H1 (cell line): Measurements from ENCODE around the gene DEFB110. TPM values are rescaled to one million over a fixed set of nuclear protein-coding genes. Genes with fewer than 3 reads are reported as not detected.

Experiments used
- CTCF ChIA-PET: fragments of 300-600 bp; sonication (Branson Sonifier 250); formaldehyde crosslinking; loops from one replicate; lab custom pipeline; 2021; ENCODE audit not compliant: partially characterized antibody; lab: Charles Lee
- POLR2A ChIA-PET: fragments of 300-600 bp; sonication (Branson Sonifier 250); formaldehyde crosslinking; loops from one replicate; lab custom pipeline; 2021; ENCODE audit warnings: inconsistent platforms; ENCODE audit not compliant: partially characterized antibody; lab: Charles Lee
- DNase-seq, 2 experiments: peaks; one replicate each; pipeline versions ENCODE4 v3.0.0 to v3.0.0-alpha.2; 2010 to 2022; ENCODE audit warnings: low spot score in 2 of 2, low read depth in 1 of 2, mixed read lengths in 1 of 2
- FAIRE-seq: peaks from 2 replicates; lab custom pipeline; 2011; peaks lifted over from hg19 to GRCh38; lab: Jason Lieb, UNC
- H2AFZ ChIP-seq: 2 replicates; pipeline ENCODE4 v1.8.1; 2012; ENCODE audit warnings: low read length, inconsistent platforms
- H2AK5ac ChIP-seq: 2 replicates; pipeline ENCODE4 v1.6.1; 2013; ENCODE audit warnings: low read depth, low read length
- H2BK120ac ChIP-seq: replicated peaks from 2 replicates; pipeline ENCODE3; 2013; ENCODE audit warnings: low read depth, low read length, inconsistent platforms
- H2BK12ac ChIP-seq: 2 replicates; pipeline ENCODE4 v1.6.1; 2013; ENCODE audit warnings: low read depth, low read length
- H2BK15ac ChIP-seq: 2 replicates; pipeline ENCODE4 v1.6.1; 2013; ENCODE audit warnings: low read length
- H2BK20ac ChIP-seq: 2 replicates; pipeline ENCODE4 v1.6.1; 2013; ENCODE audit warnings: low read length
- H2BK5ac ChIP-seq: 2 replicates; pipeline ENCODE4 v1.6.1; 2013; ENCODE audit warnings: low read depth, low read length
- H3K14ac ChIP-seq: 2 replicates; pipeline ENCODE4 v1.6.1; 2013; ENCODE audit warnings: inconsistent platforms; ENCODE audit not compliant: insufficient read length
- H3K18ac ChIP-seq: 2 replicates; pipeline ENCODE4 v1.6.1; 2013; ENCODE audit warnings: low read length; ENCODE audit errors: extremely low read depth
- H3K23ac ChIP-seq: 2 replicates; pipeline ENCODE4 v1.6.1; 2013; ENCODE audit warnings: inconsistent platforms; ENCODE audit not compliant: insufficient read length
- H3K23me2 ChIP-seq: 2 replicates; pipeline ENCODE4 v1.6.1; 2013; ENCODE audit warnings: low read depth, low read length
- H3K27ac ChIP-seq: 2 replicates; pipeline ENCODE4 v1.6.1; 2011; ENCODE audit warnings: low read depth, low read length, inconsistent platforms
- H3K27me3 ChIP-seq, 4 experiments: replicated peaks in 1 of 4; 1 replicate in 1 of 4; 2 replicates in 3 of 4; pipeline versions ENCODE4 v1.6.1 to v1.8.1; 2011 to 2013; ENCODE audit warnings: low read length in 3 of 4, mild to moderate bottlenecking in 3 of 4, inconsistent platforms in 2 of 4, mixed read lengths in 2 of 4, moderate library complexity in 1 of 4; ENCODE audit not compliant: control insufficient read depth in 3 of 4, insufficient read depth in 3 of 4; ENCODE audit errors: extremely low read depth in 1 of 4
- H3K36me3 ChIP-seq, 4 experiments: 2 replicates each; pipeline versions ENCODE4 v1.6.1 to v1.8.1; 2011 to 2013; ENCODE audit warnings: mild to moderate bottlenecking in 4 of 4, low read length in 3 of 4, moderate library complexity in 2 of 4, control low read depth in 1 of 4, inconsistent platforms in 1 of 4; ENCODE audit not compliant: insufficient read depth in 4 of 4, control insufficient read depth in 2 of 4
- H3K4ac ChIP-seq: replicated peaks from 2 replicates; pipeline ENCODE3; 2013; ENCODE audit warnings: low read length, low read depth, mixed read lengths, inconsistent platforms; ENCODE audit not compliant: insufficient read length
- H3K4me1 ChIP-seq, 4 experiments: replicated peaks in 1 of 4; 1 replicate in 1 of 4; 2 replicates in 3 of 4; pipeline versions ENCODE4 v1.6.1 to v1.8.1; 2011 to 2013; ENCODE audit warnings: low read length in 3 of 4, inconsistent platforms in 2 of 4, mixed read lengths in 1 of 4; ENCODE audit not compliant: insufficient read depth in 4 of 4, control insufficient read depth in 3 of 4
- H3K4me2 ChIP-seq, 2 experiments: 2 replicates each; pipeline versions ENCODE4 v1.6.1 to v1.8.1; 2011 to 2013; ENCODE audit warnings: low read depth in 2 of 2, low read length in 2 of 2, control low read depth in 1 of 2, inconsistent platforms in 1 of 2, mild to moderate bottlenecking in 1 of 2; ENCODE audit not compliant: insufficient read depth in 1 of 2
- H3K4me3 ChIP-seq, 4 experiments: fragments of 200-600, 300-600 bp in 1 of 4; sonication (generic), shearing (Covaris generic), sonication (Bioruptor Twin) in 1 of 4; 2 replicates each; pipeline versions ENCODE4 v1.5.1 to v1.8.1; 2011 to 2016; ENCODE audit warnings: low read length in 4 of 4, low read depth in 3 of 4, control low read depth in 2 of 4, inconsistent platforms in 2 of 4, mild to moderate bottlenecking in 2 of 4, mixed read lengths in 1 of 4, moderate library complexity in 1 of 4; ENCODE audit not compliant: insufficient read depth in 2 of 4; ENCODE audit errors: extremely low read depth in 1 of 4
- H3K56ac ChIP-seq: replicated peaks from 2 replicates; pipeline ENCODE3; 2013; ENCODE audit warnings: low read depth, mild to moderate bottlenecking, mixed read lengths, low read length, inconsistent platforms; ENCODE audit not compliant: insufficient read length
- H3K79me1 ChIP-seq: 2 replicates; pipeline ENCODE4 v1.6.1; 2013; ENCODE audit warnings: low read depth, low read length, control low read depth
- H3K79me2 ChIP-seq, 2 experiments: 2 replicates each; pipeline versions ENCODE4 v1.6.1 to v1.8.1; 2012 to 2013; ENCODE audit warnings: low read length in 2 of 2, mild to moderate bottlenecking in 2 of 2, inconsistent platforms in 1 of 2; ENCODE audit not compliant: insufficient read depth in 2 of 2, control insufficient read depth in 1 of 2
- H3K9ac ChIP-seq, 4 experiments: replicated peaks in 1 of 4; 1 replicate in 1 of 4; 2 replicates in 3 of 4; pipeline versions ENCODE4 v1.6.1 to v1.8.1; 2011 to 2013; ENCODE audit warnings: low read depth in 3 of 4, low read length in 3 of 4, control low read depth in 2 of 4, mild to moderate bottlenecking in 2 of 4, moderate library complexity in 2 of 4, inconsistent platforms in 1 of 4; ENCODE audit errors: extremely low read depth in 1 of 4
- H3K9me3 ChIP-seq, 2 experiments: 2 replicates each; pipeline versions ENCODE4 v1.6.1 to v1.8.1; 2012 to 2013; ENCODE audit warnings: mild to moderate bottlenecking in 2 of 2, moderate library complexity in 2 of 2, control low read depth in 1 of 2, inconsistent platforms in 1 of 2, low read depth in 1 of 2, low read length in 1 of 2, mixed read lengths in 1 of 2; ENCODE audit not compliant: insufficient read depth in 2 of 2
- H4K20me1 ChIP-seq, 2 experiments: replicated peaks in 1 of 2; 2 replicates each; pipeline versions ENCODE3 to v1.8.1; 2011 to 2013; ENCODE audit warnings: inconsistent platforms in 2 of 2, low read length in 2 of 2, mild to moderate bottlenecking in 1 of 2; ENCODE audit not compliant: insufficient read depth in 2 of 2, control insufficient read depth in 1 of 2
- H4K5ac ChIP-seq: 2 replicates; pipeline ENCODE4 v1.6.1; 2013; ENCODE audit warnings: low read length, low read depth, mixed read lengths, inconsistent platforms; ENCODE audit not compliant: insufficient read length
- H4K8ac ChIP-seq: 2 replicates; pipeline ENCODE4 v1.8.0; 2013; ENCODE audit warnings: mild to moderate bottlenecking, moderate library complexity, low read length, inconsistent platforms; ENCODE audit not compliant: insufficient read depth; ENCODE audit errors: extremely low read depth
- H4K91ac ChIP-seq: replicated peaks from 2 replicates; pipeline ENCODE3; 2013; ENCODE audit warnings: low read length, mixed read lengths, inconsistent platforms; ENCODE audit not compliant: insufficient read length
- NRF1 ChIP-seq: IDR thresholded peaks from 2 replicates; pipeline ENCODE4 v1.6.1; 2011; ENCODE audit warnings: mild to moderate bottlenecking, low read depth, low read length, improper control_type of control experiment
- TBP ChIP-seq: IDR thresholded peaks from 2 replicates; pipeline ENCODE4 v1.6.1; 2011; ENCODE audit warnings: low read depth, low read length, improper control_type of control experiment
- WGBS, 2 experiments: shearing (Covaris generic) in 1 of 2; methylation state at CpG; one replicate each; pipeline versions ENCODE4 v1.1.6 to v1.1.7; 2013 to 2015; ENCODE audit warnings: low lambda C conversion rate in 2 of 2, mixed read lengths in 2 of 2, inconsistent platforms in 1 of 2, low coverage in 1 of 2, missing lambda C conversion rate in 1 of 2; ENCODE audit not compliant: insufficient replicate concordance in 2 of 2, insufficient coverage in 1 of 2, insufficient read length in 1 of 2; ENCODE audit errors: extremely low coverage in 1 of 2, missing lambda C conversion rate in 1 of 2; 5-methylcytosine and 5-hydroxymethylcytosine counted together
- polyA plus RNA-seq, 7 experiments: library from polyadenylated mRNA; depleted of rRNA in 3 of 7; stranded (reverse) in 5 of 7; unstranded in 2 of 7; fragments of >200 nt in 5 of 7; fragments of 200-250 nt in 2 of 7; gene quantifications; 1 replicate in 5 of 7; 2 replicates in 1 of 7; 4 replicates in 1 of 7; pipeline versions ENCODE4 v1.2.1 to v1.2.3, GENCODE V29; 2011 to 2013; ENCODE audit warnings: missing spikeins in 2 of 7, mixed read lengths in 2 of 7
- total RNA-seq: library from RNA; stranded (reverse); fragmentation: NEBNext Ultra II Directional; extraction: Animal tissue kit (Norgen Biotek cat#: 25700); gene quantifications from 2 replicates; pipeline ENCODE4 v1.2.1, GENCODE V29; 2021

The DEFB110 gene
- total and polyA plus RNA-seq, 2 of the 8 experiments (the other 6 are each of a cell fraction or from before 2014, with no cell fraction given) = not detected

GRCh38 chr6:49986551-49986950, 35.2 kb downstream of the DEFB110 start:
- Histone ChIP-seq H3K18ac (no peak overlapping the region), H3K79me2 (no peaks in the 10 kb centered on the region), H2BK5ac (no peak overlapping the region), H4K20me1 (no peaks in the 10 kb centered on the region), H3K4ac (no peak overlapping the region), H3K36me3 (no peaks in the 10 kb centered on the region), H4K8ac (no peak overlapping the region), H2BK20ac (no peak overlapping the region), H3K27me3 (no peaks in the 10 kb centered on the region), H4K5ac (no peak overlapping the region), H2AK5ac (no peak overlapping the region), H2AFZ (no peak overlapping the region), H4K91ac (no peak overlapping the region), H3K56ac (no peak overlapping the region), H3K23me2 (no peaks in the 10 kb centered on the region), H3K9me3 (no peaks in the 10 kb centered on the region), H3K27ac (no peak overlapping the region), H2BK120ac (no peak overlapping the region), H3K23ac (no peak overlapping the region), H3K14ac (no peak overlapping the region), H3K4me1 (no peaks in the 10 kb centered on the region), H2BK12ac (no peak overlapping the region), H3K79me1 (no peaks in the 10 kb centered on the region), H3K4me3 (no peak overlapping the region), H2BK15ac (no peak overlapping the region), H3K9ac (no peak overlapping the region), H3K4me2 (no peak overlapping the region)
- ChIA-PET POLR2A (no interaction called here), CTCF (no interaction called here)
- WGBS, 2 experiments = 75% methylated on average over 1 of the region's 1 CpG; no CpG with 5 or more reads in 1 of the 2 experiments
- FAIRE-seq (no peak), DNase-seq (no peak)
- TF ChIP-seq NRF1 = no peak
- TF ChIP-seq TBP = no peak
